Activated gamma-delta T cell treated with Interleukin-2 at 50 U/mL for 16 hours (primary cell): ENCODE data around the gene MAP4K4.
"Not testable (repeated sequence)": the region's sequence is repeated elsewhere in the genome, so short reads cannot be mapped to it uniquely, and the experiment has no call there.

ENCODE experiments used
- DNase-seq: peaks from one replicate; pipeline ENCODE4 v3.0.0-alpha.2; 2020

MAP4K4 gene

DNA sequence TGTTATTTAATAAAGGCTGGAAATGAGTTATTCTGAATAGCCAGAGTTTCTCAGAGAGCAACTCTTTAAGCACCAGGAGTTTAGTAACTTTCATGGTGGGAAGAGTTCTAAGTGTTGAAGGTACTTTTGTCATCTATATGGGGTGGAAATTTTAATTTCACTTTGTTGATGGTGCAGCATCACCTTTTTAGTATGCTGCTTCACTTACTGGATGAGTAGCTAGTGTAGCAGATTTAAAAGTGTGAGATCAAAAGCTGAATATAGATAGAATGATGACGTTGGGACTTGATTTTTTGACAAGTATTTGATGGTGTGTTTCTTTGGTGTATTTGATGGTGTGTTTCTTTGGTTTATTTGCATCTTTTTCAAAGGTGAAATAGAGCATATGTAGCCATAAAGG lies 47.3 kb downstream of the MAP4K4 start:
- DNase-seq = no peak

DNA sequence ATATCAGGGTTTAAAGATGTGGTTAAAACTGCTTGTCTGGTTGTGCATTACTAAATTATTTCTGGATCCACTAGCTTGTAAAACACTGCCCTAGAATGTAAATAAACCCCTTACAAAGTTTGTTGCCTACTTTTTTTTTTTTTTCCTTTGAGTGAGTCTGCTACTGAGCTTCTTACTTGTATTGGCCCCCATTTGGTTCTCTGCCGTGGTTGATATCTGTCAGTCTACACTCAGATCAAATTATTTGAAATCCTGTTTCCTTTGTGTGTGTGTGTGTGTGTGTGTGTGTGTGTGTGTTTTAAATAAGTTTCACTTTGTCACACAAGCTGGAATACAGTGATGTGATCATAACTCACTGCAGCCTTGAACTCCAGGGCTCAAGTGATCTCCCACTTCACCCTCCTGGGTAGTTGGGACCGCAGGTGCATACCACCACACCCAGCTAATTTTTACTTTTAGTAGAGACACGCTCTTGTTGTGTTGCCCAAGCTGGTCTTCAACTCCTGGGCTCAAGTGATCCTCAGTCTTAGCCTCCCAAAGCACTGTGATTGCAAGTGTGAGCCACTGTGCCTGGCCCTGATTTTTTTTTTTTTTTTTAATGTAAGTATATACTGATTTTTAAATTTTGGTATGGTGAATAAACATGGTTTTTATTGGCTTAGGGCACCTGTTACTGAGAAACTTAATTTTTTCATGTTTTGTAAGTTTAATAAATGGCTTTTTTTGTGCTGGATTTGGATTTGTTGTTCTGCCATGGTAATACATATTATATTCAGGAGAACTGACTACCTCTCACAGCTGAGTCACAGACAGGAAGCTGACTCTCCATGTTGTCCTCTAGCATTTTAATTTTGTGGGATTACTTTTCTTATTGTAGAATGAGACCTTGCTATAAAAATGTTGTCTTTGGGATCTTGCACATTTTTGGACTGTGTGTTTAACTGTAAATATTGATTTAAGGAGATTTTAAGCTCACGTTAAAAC lies 48.5 kb downstream of the MAP4K4 start:
- DNase-seq = no peak

DNA sequence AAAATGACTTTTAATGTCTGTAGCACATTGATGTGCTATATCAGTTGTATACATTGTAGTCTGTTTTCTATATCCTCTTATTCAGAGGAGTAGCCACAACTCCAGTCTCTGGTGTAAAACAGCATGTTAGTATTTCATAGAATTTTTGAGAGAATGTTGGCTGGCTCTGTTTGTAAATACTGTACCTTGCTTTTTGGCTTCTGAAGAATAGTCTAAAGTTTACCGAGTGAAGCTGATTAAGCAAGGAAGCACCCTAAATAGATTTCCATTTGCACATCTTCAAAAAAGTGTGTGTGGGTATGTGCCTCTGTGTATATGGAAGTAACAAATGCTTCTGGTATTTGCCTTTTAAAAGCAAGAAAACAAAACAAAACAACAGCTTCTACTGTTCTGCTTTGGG lies 50.5 kb downstream of the MAP4K4 start:
- DNase-seq = no peak

DNA sequence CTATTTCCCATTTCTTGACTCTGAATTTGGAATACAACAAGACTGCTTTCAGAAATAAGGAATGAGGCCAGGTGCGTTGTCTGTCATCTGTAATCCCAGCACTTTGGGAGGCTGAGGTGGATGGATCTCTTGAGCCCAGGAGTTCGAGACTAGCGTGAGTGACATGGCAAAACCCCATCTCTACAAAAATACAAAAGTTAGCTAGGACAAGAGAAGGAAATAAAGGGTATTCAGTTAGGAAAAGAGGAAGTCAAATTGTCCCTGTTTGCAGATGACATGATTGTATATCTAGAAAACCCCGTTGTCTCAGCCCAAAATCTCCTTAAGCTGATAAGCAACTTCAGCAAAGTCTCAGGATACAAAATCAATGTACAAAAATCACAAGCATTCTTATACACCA lies 51.0 kb downstream of the MAP4K4 start:
- not testable (repeated sequence) for DNase-seq

DNA sequence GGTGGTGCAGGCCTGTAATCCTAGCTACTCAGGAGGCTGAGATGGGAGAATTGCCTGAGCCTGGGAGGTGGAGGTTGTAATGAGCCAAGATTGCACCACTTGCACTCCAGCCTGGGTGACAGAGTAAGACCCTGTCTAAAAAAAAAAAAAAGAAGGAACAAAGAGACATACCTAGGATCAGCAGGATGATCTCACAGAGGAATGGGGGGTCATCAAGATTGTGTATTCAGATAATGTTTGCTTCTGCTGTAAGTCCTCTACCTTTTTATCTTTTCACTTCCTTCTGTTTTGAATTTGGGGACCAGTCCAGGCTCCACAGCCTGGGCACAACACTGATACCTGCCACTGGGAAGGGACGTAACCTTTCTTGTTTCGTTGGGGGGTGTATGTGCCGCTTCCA lies 53.2 kb downstream of the MAP4K4 start:
- no peak for DNase-seq

DNA sequence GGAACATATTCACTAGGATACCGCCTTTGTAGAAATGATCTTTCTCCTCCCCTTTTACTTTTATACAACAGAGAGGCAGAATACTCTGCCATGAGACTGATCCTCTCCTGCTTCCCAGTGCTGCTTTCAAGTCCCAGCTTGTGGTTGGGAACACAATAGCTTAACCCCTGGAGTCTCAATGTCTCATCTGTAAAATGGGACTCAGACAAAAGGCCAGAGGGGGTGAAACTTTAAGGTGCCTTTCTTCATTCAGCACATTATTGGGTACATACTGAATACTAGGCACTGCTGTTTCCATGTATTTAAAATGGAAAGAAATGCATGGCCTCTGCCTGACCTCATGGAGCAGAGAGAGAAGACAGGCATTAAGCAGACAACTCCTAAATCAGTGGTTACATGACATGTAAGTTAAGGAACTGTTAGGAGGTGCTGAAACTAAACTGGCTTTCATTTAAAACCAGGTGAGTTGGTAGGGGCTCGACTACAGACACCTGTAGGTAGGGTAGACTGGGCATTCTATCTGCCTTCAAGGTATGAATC lies 53.8 kb downstream of the MAP4K4 start:
- no peak for DNase-seq

DNA sequence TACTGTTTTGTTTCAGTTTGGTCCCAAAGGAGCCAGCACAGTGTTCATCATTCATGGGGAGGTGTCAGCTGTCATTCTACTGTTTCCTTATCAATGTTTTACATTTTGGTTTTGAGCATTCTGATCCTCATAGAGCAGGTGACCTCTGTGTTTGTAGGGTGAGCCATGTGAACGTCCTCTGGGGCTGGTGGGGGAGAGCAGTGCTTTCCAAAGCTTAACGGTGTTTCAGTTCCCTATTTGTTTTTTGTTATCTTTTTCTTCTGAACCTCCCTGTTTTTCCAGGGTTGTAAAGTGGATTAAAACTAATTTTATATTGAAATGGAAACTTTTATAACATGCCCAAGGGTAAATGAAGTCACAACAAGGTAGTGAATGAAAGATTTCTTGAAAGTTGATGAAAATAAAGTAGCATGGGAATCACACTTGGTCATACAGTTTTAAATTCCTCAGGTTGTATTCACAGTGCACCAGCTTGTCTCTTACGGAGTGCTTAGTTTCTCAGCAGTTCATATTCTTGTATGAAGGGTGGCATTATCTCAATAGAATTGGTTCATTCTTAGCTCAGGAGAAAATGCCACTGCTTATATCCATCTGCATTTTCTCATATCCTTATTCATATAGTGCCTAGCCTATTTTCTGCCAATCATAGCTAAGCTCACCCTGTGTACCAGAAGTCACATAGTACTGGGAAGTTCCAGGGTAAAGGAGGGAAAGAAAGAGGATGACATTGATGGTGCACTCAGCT lies 54.5 kb downstream of the MAP4K4 start:
- DNase-seq = no peak

DNA sequence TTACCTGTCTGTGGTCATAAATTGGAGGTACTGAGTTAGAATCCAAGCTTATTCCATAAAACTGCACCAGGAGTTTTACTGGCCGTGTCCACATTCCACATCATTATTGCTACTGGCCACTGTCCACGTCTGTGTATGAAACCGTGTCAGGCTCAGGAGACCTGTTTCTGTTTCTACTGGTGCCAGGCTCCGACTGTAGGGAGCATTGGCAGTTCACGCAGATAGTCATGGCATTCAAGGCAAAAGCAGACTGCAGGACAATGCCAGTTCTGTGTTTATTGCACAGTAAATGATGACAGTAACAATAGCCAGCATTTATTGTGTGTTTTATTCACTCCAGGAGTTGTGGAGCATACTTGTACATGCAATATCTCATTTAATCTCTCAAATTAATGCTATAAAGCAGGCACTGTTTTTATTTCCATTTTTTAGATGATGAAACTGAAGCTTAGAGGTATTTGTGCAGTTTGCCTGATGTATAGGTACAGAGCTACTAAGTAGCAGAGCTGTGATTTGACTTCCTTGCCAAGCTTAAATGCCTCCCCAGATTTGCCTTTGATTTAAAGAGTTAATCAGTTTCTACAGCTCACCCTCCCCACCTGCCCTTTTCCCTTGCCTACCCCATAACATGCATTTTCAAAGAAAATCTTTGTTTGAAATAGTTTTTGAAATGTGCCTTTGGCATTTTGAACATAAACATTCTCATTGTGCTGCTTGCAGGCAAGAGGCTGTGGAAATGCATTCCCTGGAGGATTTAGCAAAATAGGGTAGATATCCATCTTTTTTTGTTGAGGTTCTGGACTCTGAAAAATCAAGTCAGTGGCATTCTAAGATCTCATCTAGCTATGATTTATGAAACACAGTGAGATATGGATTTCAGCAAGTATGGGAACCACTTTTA lies 55.5 kb downstream of the MAP4K4 start:
- no peak for DNase-seq

DNA sequence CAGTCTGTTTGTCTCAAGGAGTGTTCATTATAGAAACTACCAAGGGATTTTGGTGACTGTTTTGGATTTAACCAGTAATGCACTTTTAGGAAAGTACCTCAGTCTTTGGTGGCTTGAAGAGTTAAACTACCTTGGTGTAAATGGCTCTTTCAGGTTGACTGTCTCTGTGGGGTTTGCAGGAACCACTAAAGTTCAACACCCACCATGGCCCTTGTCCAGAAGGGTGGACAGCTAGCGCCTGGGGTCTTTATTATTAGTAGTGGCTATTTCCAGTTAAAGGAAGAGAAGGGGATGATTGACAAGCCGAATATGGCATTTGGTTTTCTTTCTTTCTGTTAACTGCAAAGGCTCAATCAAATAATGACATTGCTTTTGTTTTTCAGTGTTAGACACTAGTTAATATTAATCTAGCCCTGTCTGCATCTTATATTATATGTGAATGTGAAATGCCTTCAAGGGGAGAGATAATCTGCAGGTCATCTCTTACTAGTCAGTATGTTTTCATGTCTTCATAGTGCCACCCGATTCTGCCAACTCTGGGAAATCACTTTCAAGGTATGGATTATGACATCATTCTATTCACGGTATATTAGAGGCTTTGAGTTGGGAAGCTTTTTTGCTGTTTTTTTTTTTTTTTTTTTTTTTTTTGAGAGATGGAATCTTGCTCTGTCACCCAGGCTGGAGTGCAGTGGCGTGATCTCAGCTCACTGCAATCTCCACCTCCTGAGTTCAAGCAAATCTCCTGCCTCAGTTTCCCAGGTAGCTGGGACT lies 56.4 kb downstream of the MAP4K4 start:
- no peak for DNase-seq

DNA sequence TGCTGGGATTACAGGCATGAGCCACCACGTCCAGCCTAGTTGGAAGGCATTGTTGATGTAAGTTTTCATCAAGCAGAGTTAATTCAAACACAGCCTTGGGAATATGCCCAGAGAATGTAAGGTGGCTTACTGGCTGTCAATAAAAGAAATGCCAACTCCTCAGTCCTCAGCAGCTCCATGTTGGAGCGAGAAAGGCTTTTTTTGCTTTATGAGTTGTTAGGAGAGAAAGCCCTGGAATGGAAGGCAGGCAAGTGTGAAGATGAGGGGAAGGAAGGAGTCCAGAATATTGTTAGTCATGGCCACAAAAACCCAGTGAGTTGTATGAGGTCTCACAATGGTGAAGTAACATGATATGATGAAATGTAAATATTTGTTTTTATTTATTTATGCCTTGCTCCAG lies 57.1 kb downstream of the MAP4K4 start:
- DNase-seq = no peak

DNA sequence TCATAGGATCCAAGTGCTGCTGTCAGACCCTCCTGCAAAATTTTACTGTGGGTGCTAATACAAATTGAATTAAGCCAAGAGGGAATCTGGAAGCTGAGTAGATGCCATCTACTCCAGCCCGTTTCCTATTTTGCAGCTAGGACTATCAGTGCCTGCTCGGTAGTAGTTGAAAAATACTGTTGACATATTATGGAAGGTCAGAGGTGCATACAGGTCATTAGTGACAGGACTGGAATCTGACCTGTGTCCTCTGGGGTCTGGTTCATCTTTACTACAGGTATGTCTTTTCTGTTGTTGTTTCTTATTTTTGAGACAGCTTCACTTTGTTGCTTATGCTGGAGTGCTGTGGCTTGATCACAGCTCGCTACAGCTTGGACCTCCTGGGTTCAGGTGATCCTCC lies 58.8 kb downstream of the MAP4K4 start:
- DNase-seq = no peak

DNA sequence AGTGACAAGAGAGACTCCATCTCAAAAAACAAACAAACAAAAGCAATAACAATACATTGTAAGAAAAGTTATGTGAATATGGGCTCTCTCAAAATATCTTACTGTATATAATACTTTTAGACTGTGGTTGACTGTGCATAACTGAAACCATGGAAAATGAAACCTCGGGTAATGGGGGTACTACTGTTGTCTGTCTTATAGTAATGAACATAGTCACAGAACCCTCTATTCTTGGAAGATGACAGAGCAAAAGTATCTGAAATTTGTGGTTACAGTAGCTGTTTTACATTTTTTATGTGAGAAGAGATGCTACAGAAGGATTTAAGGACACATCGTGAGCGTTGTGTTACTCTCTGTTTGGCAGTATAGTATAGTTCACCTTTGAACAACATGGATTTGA lies 60.5 kb downstream of the MAP4K4 start:
- no peak for DNase-seq

DNA sequence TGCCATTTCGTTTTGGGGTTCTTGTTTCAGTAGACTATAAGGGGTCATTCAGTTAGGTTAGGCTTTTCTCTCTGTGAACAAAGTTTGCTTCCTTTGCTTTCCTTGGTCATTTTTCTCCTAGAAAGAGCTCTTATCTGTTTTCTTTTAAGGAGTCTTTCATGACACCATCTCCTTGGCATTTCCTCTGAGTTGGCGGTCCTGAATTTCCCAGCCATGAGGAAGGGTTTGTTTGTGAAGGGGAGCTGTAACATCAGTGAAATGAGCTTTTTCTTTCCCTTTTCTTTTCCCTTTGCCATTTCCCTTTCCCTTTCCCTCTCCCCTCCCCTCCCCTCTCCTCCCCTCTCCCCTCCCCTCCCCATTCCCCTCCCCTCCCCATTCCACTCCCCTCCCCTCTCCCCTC lies 61.7 kb downstream of the MAP4K4 start:
- DNase-seq = no peak

DNA sequence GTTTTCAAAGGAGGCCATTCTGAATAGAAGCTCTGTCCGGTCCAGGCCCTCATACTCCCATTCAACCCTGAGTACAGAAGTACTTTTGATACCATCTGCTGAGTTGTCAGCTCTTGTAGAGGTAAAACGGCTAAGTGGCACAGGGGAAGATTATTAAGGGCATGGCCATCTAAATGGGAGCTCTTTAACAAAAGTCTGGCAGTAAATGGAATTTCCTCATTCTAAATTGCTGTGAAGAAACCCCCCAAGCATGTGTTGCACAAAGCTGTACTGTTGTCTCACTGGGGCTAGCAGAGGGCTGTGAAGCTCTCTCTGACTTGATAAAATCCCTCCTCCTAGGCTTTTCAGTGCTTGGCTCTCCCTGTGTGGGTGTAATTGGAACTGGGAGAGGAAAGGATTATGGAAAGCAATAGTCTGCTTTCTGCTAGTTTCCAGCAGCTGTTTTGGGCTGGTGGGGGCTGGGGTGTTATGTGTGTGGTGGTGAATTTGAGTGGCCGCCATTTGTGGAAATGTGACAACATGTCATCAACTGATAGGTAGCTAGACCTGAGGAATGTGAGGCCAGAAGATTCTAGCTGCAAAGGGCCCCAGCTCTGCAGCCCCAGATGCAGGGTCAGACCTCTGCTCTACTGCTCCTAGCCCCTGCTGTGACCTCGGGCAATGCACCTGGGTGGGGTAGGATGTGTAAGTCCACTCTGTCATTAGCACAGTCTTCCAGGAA lies 65.1 kb downstream of the MAP4K4 start:
- no peak for DNase-seq

DNA sequence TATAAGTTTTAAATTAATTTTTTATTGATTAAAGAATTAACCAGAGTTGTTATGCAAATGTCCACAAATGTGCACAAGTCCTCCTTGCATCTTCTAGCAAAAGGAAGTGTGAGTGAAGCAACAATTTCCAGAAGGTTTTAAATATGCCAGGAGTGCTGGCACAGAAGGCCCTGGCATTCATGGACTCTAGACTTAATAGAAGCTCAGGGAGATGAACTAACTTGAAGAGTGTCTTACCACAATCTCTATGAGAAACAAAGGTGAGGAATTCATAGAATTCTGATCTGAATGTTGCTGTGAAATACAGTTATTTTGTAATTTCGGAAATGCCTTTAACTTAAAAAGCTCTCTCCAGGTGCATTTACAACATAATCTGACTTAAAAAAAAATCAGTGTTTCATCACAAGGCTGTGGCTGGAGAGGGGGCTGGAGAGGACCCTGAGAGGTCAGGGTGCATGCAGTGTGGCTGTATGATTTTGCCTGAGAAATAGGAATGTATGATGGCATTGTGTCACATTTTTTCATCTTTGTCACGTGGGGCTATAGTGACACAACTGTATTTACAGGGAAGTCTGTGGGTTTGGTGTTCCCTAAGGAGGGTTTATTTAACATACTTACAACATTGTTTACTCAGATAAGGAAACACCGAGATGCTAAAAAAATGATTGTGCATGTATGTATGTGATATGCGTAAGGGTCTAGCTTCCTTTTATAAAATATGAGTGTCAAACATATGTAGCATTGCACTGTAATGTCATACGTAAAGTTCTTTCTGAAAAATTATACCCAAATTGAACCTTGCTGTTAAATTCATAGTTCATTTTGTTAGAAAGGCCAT lies 66.2 kb downstream of the MAP4K4 start:
- DNase-seq = no peak

DNA sequence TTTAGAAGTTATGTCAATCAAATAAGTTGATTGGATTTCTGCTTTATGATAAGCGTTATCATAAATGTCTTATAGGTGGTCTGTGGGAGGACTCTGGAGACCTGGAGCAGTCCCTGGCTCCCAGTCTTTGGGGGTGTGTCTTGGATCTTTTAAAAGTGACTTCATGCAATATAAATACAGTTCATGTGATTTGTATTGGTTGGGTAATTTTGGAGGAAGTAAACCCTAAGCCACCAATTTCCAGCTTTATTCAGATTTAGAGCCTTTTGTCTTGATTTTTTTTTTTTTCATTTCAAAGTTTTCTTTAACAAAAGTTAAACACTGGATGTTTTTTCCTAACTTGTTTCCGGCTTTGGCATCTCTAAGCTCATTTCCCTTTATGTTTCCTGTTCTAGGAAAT lies 68.8 kb downstream of the MAP4K4 start:
- no peak for DNase-seq

DNA sequence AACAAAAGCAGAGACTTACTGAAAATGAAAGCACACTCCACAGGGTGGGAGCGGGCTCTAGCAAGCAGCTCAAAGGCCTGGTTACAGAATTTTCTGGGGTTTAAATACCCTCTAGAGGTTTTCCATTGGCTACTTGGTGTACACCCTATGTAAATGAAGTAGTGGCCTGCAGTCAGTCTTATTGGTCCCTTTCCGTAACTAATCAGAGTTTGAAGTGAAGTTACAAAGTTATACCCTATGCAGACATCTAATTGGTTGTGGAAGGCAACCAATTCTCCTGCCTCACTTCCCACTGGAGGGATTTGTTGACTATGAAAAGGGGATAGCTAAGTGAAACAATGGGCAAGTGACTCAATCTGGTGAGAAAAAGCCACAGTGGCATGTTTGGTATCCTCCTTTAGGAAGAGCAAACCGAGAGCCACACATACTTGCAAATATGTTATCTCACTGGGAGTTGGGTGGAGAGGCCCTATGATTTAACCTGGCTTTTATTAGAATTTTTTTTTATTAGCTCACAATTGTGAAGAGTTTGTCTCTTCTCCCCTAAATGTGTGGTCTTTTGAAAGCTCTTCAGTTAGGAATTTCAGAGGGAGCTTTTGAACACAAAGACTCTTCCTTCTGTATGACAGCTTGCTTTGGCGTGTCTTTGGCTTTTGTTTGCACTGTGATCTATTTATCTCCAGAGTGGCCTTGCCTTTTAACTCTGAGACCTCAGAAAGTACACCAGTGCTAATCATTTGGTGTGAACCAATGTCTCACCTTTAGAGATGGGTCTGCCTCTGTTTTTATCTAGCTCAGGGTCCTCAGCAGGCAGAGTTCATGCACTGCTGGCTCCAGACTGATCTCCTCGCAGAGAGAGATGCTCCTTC lies 69.6 kb downstream of the MAP4K4 start:
- no peak for DNase-seq

DNA sequence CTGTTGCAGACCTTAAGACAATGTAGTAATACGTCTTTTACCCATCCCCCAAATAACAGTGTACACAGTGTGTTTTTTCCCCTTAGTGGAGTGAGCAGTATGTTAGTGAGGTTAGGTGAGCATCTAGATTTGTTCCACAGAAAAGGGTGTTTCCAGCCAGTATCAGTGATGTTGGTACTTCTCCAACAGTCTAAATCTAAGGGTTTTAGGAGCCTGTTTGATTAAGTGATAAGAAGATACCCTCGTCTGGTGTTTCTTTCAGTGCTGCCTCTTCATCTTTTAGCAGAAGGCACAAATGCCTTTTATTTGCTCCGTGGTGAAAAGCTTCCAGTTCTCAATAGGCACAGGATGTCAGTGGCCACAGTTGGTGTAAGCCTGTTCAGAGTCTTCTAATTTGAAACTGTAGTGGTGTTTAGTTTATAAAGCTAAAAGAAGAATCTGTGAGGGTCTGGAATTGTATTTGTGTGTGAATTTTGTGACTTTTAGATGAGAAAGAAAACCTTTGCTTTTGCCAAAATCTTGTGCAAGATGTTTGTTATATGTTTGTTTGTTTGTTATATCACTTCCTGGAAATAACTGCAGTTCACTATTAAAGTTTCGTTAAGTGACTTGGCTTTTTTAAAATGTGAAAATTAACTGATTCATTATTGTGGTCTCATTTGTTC lies 71.2 kb downstream of the MAP4K4 start:
- DNase-seq = no peak

DNA sequence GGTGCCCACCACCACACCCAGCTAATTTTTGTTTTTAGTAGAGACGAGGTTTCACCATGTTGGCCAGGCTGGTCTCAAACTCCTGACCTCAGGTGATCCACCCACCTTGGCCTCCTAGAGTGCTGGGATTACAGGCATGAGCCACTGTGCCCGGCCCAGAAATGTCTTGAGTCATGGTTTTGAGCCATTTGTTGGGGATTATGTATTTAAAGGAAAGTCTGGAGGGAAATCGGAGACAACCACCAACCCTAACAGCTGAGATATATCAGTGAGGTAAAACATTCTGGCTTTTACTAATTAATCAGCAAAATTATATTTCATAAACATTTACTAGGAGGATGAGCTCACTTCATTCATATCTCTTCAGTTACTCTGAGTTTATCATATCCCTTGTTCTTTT lies 72.2 kb downstream of the MAP4K4 start:
- not testable (repeated sequence) for DNase-seq
